Osteocyte (in vitro differentiated cells): ENCODE data around the gene SLC17A7. TPM values are rescaled to one million over a fixed set of nuclear protein-coding genes. Genes with fewer than 3 reads are reported as not detected.

ENCODE experiments used
- DNase-seq: peaks from one replicate; pipeline ENCODE4 v3.0.0; 2021; ENCODE audit warnings: mixed read lengths; ENCODE audit not compliant: unreplicated experiment; ENCODE audit errors: extremely low spot score
- H3K27ac Mint-ChIP-seq: one replicate; pipeline ENCODE4 v1.8.0; 2021; ENCODE audit warnings: mild to moderate bottlenecking, mixed read lengths; ENCODE audit not compliant: unreplicated experiment
- H3K27me3 Mint-ChIP-seq: one replicate; pipeline ENCODE4 v1.8.0; 2021; ENCODE audit warnings: mixed read lengths; ENCODE audit not compliant: unreplicated experiment
- H3K36me3 Mint-ChIP-seq: one replicate; pipeline ENCODE4 v1.8.0; 2021; ENCODE audit warnings: mixed read lengths; ENCODE audit not compliant: unreplicated experiment
- H3K4me1 Mint-ChIP-seq: one replicate; pipeline ENCODE4 v1.8.0; 2021; ENCODE audit warnings: mixed read lengths; ENCODE audit not compliant: unreplicated experiment
- H3K4me3 Mint-ChIP-seq: one replicate; pipeline ENCODE4 v1.8.0; 2021; ENCODE audit warnings: mild to moderate bottlenecking, moderate library complexity, mixed read lengths; ENCODE audit not compliant: unreplicated experiment
- H3K9me3 Mint-ChIP-seq: one replicate; pipeline ENCODE4 v1.8.0; 2021; ENCODE audit warnings: mixed read lengths; ENCODE audit not compliant: unreplicated experiment
- CTCF ChIP-seq: fragments of 200-600 bp; sonication (generic); IDR thresholded peaks from 2 replicates; pipeline ENCODE4 v1.5.0; 2021; ENCODE audit warnings: antibody characterized with exemption, mild to moderate bottlenecking, moderate library complexity
- total RNA-seq: library from RNA; stranded (reverse); gene quantifications from 2 replicates; pipeline ENCODE4 v1.2.1, GENCODE V29; 2021

SLC17A7 gene
- total RNA-seq, 1 donor from 2014 or later, result 0.54 TPM

DNA sequence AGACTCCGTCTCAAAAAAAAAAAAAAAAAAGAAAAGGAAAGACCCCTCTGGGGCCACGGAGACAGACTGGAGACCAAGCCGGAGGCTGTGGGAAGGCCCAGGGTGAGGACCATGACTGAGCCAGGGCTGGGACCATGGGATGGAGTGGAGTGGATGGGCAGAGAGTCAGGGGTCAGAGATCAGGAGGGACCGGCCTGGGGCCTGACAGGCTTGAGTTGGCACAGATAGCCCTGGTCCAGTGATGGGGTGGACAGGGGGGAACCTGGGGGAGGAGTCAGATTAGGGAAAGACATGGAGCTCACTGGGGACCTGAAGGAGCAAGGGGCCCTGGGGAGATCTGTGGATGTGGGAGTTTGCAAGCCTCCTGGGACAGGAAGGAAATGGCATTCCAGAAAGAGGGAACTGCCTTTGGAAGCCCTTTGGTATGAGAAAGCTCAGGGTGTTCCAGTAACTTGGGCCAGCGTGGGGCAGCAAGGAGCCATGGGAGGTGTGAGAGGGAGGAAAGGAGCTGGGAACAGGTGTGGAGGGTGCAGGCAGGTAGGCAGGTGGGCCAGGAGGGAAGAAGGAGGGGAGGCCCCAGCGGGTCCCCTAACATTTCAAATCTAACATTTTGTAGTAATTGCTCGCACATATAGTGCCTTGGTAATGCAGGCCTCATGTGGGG is 39.8 kb upstream of the SLC17A7 start:
- TF ChIP-seq CTCF, result no peak
- no peak for DNase-seq
- Mint-ChIP-seq H3K36me3 (peaks cover 5% of the 10 kb centered on the region), H3K27me3 (no peaks in the 10 kb centered on the region), H3K4me3 (no peak overlapping the region), H3K4me1 (peaks cover 5% of the 10 kb centered on the region), H3K27ac (no peak overlapping the region), H3K9me3 (no peaks in the 10 kb centered on the region)

DNA sequence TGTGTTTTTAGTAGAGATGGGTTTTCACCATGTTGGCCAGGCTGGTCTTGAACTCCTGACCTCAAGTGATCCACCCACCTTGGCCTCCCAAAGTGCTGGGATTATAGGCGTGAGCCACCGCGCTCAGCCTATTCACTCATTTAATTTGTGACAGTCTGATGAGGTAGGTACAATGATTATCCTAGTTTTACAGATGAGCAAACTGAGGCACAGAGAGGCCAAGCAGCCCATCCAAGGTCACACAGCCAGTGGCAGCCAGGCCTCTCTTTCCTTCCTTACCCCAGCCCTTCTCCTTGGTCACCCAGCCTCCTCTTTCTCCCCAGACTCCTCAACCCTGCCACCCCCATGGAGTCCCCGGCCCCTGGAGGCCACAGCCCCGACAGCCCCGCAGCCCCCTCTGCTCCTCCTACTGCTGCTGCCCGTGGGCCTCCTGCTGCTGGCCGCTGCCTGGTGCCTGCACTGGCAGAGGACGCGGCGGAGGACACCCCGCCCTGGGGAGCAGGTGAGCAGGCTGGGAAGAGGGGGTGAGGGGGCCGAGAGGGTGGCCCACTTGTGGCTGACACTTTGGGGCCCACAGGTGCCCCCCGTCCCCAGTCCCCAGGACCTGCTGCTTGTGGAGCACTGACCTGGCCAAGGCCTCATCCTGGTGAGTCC is 38.8 kb upstream of the SLC17A7 start:
- H3K9me3 Mint-ChIP-seq, result no peaks in the 10 kb centered on the region
- DNase-seq, result no peak
- no peak overlapping the region for H3K4me3 Mint-ChIP-seq
- H3K27ac Mint-ChIP-seq, result no peak overlapping the region
- H3K27me3 Mint-ChIP-seq, result no peaks in the 10 kb centered on the region
- peaks cover 5% of the 10 kb centered on the region for H3K36me3 Mint-ChIP-seq
- H3K4me1 Mint-ChIP-seq, result peaks cover 9% of the 10 kb centered on the region
- no peak for TF ChIP-seq CTCF

- H3K4me3 Mint-ChIP-seq, result peak overlapping the region; percentile 14
- no peaks in the 10 kb centered on the region for H3K9me3 Mint-ChIP-seq
These were observed 34.9 kb upstream of the SLC17A7 start for GRCh38 chr19:49475995-49476880.

DNA sequence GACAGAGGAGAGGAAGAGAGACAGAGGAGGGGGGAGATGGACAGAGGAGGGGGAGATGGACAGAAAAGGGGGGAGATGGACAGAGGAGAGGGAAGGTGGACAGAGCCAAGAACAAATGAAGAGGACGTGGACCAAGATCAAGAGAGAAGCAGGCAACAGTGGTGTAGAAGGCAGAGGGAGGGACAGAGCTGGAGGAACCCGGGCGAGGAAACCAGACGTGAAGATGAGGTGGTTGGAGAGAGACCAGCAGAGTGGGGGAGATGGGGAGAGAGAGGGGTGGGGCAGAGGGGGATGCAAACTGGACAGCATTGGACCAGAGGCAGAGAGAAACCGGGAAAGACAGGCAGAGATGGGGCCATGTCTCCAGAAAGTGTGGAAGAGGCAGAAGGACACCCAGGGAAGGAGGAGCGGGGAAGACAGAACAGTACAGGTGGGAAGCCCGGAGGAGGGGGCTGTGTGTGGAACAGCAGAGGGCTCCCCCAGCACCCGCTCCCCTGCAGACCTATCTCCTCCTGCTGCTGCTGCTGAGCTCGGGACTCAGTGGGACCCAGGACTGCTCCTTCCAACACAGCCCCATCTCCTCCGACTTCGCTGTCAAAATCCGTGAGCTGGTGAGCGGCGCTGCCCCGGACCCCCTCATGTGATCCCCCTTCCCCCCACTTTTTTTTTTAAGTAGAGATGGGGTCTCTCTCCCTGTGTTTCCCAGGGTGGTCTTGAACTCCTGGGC is 34.0 kb upstream of the SLC17A7 start:
- Mint-ChIP-seq H3K27ac (peak overlapping the region; percentile 6), H3K9me3 (no peaks in the 10 kb centered on the region), H3K27me3 (no peaks in the 10 kb centered on the region), H3K36me3 (peaks cover 5% of the 10 kb centered on the region), H3K4me3 (peak overlapping the region; percentile 80), H3K4me1 (peaks cover 21% of the 10 kb centered on the region)
- no peak for DNase-seq
- TF ChIP-seq CTCF, result no peak

More at GRCh38 chr19:49475995-49476880, 34.9 kb upstream of the SLC17A7 start:
- Mint-ChIP-seq H3K4me1 (peaks cover 21% of the 10 kb centered on the region), H3K27me3 (no peaks in the 10 kb centered on the region), H3K27ac (no peak overlapping the region), H3K36me3 (peaks cover 5% of the 10 kb centered on the region)
- DNase-seq, result no peak
- TF ChIP-seq CTCF, result peak; percentile 64
